ENCODE data around the gene SPIRE2. TPM values are rescaled to one million over a fixed set of nuclear protein-coding genes. Genes with fewer than 3 reads are reported as not detected.

SPIRE2 gene
- total and polyA plus RNA-seq, 2 of the 13 experiments (the other 11 are each of a cell fraction or from before 2014, with no cell fraction given) = 13.3 to 37.5 TPM

DNA sequence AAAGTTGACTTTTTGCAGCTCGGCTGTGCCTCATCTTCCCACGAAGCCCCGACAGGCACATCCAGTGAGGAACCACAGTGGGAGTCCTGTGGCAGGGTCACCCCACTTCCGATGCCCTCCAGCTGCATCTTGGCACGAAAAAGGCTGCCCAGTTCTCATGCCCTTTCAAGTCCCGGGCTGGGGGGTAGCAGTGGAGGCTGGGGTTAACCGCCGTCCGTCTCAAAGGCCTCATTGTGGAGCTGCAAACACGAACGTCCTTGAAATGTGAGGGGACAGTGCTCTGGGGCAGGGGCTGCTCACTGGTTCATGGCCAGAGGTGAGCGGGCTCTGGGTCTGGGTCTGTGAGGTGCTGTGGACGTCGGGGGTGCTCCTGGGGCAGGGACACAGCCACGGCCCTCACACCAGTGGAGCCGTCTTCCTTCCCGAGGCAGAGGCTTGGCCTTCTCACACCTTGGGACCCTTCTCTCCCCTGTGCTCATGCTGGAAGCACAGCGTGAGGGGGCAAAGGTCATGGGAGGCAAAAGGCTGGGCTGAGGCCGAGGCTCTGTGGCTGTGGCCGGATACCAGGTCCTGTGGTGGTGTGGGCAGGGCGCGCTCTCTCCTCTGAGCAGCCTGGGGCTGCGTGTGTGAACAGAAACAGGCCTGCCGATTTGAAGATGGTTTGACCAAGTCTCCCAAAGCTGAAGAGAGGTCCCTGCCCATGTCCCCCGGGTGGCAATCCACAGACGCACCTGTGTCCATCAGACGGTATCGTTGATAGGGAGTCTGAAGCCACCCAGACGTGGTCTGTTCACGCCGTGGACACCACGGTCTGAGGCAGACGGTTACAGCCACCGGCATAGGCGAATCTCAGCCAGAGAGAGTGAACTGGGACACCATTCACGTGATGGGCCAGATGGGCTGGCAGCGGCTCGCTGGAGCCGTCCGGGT, 87.3 kb downstream of the SPIRE2 start (continued):
- TF ChIP-seq ARID4A (CRISPR knock-in tag; IDR thresholded peaks at IDR 0.05; ENCODE audit: borderline replicate concordance) = peak; percentile 84
- TF ChIP-seq, protein P1, sequence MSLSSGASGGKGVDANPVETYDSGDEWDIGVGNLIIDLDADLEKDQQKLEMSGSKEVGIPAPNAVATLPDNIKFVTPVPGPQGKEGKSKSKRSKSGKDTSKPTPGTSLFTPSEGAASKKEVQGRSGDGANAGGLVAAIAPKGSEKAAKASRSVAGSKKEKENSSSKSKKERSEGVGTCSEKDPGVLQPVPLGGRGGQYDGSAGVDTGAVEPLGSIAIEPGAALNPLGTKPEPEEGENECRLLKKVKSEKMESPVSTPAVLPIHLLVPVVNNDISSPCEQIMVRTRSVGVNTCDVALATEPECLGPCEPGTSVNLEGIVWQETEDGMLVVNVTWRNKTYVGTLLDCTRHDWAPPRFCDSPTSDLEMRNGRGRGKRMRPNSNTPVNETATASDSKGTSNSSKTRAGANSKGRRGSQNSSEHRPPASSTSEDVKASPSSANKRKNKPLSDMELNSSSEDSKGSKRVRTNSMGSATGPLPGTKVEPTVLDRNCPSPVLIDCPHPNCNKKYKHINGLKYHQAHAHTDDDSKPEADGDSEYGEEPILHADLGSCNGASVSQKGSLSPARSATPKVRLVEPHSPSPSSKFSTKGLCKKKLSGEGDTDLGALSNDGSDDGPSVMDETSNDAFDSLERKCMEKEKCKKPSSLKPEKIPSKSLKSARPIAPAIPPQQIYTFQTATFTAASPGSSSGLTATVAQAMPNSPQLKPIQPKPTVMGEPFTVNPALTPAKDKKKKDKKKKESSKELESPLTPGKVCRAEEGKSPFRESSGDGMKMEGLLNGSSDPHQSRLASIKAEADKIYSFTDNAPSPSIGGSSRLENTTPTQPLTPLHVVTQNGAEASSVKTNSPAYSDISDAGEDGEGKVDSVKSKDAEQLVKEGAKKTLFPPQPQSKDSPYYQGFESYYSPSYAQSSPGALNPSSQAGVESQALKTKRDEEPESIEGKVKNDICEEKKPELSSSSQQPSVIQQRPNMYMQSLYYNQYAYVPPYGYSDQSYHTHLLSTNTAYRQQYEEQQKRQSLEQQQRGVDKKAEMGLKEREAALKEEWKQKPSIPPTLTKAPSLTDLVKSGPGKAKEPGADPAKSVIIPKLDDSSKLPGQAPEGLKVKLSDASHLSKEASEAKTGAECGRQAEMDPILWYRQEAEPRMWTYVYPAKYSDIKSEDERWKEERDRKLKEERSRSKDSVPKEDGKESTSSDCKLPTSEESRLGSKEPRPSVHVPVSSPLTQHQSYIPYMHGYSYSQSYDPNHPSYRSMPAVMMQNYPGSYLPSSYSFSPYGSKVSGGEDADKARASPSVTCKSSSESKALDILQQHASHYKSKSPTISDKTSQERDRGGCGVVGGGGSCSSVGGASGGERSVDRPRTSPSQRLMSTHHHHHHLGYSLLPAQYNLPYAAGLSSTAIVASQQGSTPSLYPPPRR (CRISPR knock-in tag; IDR thresholded peaks at IDR 0.05; ENCODE audit: borderline replicate concordance) = peak; percentile 82
- peak; percentile 95 for TF ChIP-seq NR2F6 (IDR thresholded peaks at IDR 0.05)
- TF ChIP-seq NR2F6 (CRISPR knock-in tag; IDR thresholded peaks at IDR 0.05) = peak; percentile 98
- peak; percentile 95 for TF ChIP-seq ZNF142 (CRISPR knock-in tag; IDR thresholded peaks at IDR 0.05)
- TF ChIP-seq RBM39 (IDR thresholded peaks at IDR 0.05; ENCODE audit: low read depth, low read length, poor library complexity, severe bottlenecking) = peak; percentile 86
- no peak; the same call in 1 of the 2 replicates for TF ChIP-seq TFAP4 (IDR thresholded peaks at IDR 0.05; ENCODE audit: borderline replicate concordance, low read depth)

All from HepG2 (cell line).